HG03066 (cell line): ENCODE data around the gene MEAF6.
A peak's percentile ranks its signal among the peaks of the same experiment; 100 is the strongest.

Source experiments
- ATAC-seq: cut with Tn5 transposase; IDR thresholded peaks from one replicate; pipeline ENCODE4 v1.9.1; 2021; ENCODE audit warnings: low read depth; ENCODE audit not compliant: unreplicated experiment

The MEAF6 gene

DNA sequence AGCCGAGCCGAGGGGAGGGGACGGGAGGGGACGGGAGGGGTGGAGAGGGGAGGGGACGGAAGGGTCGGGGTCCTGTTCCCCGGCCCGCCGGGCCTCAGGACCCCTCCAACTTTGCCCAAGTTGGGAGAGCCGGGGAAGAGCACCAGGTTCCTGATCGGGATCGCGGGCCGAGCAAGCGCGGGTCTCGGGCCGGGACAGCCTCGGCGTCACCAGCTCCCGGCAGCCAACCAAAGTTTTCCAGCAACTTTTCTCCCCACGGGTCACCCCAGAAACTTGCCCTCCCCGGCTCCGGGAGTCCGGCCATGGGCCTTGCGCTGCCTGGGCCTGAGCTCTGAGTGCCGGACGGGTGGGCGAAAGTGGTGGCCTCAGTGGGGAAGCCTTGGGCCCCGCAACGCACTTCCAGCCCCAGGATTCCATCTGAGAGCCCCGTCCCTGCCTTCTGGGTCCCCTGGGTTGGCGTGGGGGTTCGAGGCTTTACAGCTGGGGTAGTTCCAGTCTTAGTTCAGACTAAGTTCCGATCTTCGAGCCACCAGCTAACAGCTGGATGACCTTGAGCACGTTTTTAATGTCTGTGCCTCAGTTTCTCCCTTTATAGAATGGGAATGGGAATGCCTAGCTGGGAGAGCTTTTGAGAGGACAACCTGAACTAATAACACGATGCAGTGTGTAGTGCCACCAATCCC, 39.7 kb downstream of the MEAF6 start:
- ATAC-seq = no peak

DNA sequence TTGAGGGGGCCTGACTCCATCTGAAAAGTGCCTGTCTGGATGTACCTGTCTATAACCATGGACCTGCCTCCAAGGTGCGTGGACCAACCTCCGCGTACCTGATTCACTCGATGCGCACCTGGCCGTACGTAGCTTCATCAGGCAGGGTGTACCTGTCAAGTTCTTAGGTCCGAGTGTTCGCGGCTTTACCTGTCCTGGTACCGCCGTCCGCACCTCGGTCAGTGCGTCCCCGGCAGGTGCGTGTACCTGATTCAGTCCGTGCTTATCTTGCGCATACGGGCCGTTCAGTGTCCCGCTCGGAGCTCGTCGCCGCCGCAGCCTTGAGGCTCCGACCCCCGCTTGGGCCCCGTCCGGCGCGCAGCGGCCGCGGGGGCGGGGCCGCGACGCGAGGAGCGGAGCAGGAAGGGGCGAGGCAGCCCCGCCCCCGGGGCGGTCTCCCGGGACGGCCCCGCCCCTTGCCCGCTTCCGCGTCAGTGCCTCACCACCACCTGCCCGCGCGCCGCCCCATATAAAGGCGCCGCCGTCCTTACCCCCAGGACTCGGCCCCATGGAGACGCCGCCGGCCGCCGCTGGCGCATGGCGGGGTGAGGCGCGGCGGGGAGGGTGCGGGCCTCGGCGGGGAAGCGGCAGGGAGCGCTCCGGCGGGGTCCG, 40.4 kb downstream of the MEAF6 start, which contains the start of gene ZC3H12A:
Gene ZC3H12A (plus strand): TSS at position 535 of the 651 bp plus-strand sequence. CDS start 917 bp downstream, outside the sequence.
- peak; percentile 47 for ATAC-seq

DNA sequence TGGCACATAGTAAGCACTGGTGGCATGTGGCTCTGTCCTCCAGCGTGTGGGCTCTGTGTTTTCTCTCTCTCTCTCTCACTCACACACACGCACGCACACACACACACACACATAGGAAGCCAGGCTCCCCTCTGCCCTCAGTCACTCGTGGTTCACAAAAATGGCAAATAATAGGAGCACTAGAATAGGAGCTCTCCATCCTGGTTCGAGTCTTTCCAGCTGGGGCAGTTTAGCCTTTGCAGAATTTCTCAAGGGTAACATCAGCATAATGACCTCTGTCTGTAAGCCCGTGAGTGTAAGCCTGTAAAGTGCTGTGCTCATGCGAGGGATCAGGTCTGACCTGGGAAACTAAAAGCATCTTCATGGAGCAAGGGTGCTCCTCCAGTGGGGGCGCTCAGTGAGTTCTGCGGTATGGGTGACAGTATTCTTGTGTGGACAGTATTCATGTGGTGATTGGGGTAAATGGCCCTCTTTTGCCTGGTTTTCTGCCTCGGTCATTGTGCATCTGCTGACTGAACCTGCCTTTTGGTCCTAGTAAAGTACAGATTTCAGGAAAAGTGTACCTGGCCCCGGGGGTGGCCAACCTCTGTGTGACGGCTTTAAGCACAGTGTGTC, 41.0 kb downstream of the MEAF6 start:
- no peak for ATAC-seq

DNA sequence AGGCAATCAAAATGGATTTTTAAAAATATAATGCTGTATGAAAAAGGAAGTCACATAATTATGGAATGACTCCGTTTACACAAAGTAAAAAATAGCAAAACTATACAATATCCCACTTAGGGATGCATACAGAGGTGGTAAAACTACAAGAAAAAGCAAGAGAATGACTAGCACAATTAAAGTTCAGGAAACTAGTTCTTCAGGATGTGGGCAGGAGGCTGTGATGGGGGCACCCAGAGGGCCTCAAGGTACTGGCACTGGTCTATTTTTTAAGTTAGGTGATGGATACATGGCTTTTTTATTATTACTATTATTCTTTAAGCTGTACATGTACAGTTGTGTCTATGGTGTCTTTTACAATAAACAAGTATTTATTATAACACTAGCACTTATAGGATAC, 41.6 kb downstream of the MEAF6 start:
- ATAC-seq = no peak

DNA sequence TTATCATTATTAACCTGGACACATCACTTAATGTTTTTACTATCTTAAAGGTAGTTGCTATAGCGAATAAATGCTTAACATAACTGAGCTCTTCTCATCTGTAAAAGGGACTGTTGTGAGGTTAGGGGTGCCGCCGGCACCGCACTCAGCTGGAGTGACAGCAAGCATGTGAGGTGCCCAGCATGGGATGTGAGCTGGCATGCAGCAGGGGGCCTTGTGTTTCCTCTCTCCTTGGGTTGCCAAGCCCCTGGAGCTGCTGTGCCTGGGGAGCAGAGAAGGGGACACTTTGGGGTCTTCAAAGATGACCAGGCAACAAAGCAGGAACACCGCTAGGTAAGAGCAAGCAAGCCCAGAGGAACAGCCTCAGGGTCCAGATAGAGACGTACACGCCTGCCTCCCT, 42.3 kb downstream of the MEAF6 start:
- no peak for ATAC-seq

DNA sequence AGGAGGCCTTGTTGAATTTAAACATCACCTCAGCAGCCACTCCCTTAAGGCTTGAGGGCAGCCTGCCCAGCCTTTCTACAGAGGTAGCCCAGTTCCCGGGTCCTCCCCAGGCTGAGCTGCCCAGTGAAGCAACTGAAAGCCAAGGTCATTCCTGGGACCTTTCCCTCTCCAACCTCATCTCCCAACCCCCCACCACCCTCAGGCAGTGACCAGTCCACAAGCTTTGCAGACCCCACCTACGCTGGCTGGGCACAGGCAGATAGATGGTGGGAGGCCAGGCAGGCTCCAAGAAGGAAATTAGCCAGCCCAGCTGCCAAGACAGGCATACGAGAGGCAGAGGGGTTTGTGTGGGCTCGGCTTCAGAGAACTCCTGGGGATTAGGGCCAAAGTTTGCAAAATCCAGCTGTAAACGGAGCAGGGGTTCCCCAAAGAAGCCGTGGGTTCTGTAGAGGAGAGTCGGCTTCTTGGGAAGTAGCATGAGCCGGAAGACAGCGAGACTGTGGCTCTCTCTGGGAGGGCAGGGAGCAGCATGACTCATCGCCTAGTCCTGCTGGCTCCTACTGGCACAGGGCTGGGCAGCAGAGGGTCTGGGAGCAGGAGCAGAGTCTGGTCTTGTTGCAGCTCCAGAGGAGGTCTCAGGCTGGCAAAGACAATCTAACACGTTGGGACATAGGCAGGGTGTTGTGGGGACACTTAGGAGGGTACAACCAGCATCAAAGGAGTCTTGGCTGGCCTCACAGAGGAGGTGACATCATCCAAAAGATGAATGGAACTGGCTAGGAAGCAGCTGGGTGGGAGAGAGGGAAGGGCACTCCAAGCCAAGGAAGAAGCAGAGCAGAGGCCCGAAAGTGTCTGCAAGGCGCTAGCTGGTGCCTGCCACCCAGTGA, 43.0 kb downstream of the MEAF6 start:
- no peak for ATAC-seq

DNA sequence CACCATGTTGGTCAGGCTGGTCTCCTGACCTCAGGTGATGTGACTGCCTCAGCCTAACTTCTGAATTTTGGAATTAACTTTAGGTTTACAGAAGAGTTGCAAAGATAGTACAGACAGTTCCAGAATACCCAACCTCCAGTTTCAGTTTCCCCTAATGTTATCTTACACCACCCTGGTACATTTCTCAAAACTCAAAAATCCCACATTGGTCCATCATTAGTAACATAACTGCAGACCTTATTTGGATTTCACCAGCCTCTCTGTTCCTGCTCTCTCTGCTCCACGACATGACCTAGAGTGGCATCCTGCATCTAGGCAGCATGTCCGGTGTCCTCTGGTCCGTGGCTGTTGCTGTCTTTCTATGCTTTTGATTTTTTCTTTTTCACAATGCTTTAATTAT, 45.2 kb downstream of the MEAF6 start:
- ATAC-seq = no peak

DNA sequence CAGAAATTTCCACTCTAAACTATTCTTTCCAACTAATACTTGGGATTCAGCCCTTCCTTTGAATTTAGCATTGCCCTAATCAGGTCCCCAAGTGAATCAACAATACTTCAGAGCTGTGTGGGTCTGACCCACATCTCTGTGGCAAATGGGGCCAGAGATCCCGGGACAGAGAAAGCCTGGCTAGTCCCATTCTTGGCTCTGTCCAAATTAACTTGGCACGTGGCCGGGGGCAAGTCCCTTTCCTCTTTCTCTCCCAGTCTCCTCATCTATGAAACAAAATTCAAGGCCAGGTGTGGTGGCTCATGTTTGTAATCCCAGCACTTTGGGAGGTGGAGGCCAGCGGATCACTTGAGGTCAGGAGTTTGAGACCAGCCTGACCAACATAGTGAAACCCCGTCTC, 46.5 kb downstream of the MEAF6 start:
- no peak for ATAC-seq

DNA sequence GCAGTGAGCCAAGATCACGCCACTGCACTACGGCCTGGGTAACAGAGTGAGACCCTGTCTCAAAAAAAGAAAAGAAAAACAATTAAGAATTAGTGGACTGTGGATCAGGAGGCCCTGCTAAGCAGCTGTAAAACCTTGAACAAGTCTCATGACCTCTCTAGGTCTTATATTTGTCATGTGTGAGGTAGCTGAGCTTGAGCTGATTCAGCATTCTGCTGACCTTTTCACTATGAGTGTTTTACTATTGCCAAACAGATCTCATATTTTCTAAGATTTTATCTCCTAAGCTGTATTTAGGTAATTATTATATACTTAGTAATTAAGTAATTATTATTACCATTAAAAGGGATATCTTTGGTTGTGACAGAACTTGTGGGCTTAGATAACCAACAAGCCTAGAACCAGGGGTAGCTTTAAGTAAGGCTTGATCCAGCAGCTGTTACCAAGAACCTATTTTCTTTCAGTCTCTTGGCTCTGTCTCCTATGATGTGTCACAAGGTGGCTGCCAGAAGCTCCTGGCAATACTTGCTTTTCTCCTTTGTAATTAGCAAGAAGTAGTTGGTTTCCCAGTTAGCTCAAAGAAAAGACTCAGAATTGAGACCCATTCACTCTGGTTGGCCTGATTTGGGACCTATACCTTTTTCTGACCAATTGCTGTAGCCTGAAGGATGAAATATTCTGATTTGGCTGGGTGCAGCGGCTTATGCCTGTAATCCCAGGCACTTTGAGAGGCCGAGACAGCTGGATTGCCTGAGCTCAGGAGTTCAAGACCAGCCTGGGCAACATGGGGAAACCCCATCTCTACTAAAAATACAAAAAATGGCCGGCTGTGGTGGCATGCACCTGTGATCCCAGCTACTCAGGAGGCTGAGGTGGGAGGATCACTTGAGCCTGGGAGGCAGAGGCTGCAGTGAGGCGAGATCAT, 48.7 kb downstream of the MEAF6 start:
- ATAC-seq = no peak

DNA sequence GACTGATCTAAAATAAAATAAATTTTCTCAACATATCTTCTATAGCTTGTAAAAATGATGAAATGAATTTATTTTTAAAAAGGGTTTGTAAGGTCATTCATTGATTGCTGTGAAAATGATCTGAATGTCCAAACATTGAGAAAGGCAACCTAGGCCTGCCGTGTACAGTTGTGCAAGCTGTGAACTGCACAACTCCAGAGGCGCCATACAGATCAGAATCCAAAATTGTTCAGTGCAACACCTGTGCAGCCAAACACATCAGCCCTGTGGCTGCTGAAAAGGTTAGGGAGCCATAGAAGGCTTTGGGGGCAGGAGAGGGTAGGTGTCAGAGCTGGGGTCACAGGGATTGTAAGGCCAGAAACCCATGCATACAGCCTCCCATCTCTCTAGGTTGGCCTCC, 50.1 kb downstream of the MEAF6 start:
- ATAC-seq = no peak

DNA sequence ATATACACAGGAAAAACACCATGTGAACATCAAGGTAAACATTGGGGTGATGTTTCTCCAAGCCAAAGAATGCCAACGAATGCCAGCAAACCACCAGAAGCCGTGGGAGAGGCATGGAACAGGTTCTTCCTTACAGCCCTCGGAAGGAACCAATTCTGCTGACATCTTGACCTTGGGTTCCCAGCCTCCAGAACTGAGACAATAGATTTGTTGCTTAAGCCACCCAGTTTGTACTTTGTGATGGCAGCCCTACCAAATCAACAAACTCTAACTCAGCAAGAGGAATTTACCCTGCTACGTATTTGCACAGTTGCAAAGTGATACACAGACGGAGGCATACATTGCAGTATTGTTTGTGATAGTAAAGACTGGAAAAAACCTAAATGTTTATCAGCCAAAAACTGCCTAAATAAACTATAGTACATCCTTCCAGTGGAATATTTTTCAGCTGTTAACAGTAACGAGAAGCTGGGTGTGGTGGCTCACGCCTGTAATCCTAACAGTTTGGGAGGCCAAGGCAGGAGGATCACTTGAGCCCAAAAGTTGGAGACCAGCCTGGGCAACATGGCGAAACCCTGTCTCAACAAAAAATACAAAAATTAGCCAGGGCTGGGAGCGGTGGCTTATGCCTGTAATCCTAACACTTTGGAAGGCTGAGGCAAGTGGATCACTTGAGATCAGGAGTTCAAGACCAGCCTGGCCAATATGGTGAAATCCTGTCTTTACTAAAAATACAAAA, 52.7 kb downstream of the MEAF6 start:
- no peak for ATAC-seq

DNA sequence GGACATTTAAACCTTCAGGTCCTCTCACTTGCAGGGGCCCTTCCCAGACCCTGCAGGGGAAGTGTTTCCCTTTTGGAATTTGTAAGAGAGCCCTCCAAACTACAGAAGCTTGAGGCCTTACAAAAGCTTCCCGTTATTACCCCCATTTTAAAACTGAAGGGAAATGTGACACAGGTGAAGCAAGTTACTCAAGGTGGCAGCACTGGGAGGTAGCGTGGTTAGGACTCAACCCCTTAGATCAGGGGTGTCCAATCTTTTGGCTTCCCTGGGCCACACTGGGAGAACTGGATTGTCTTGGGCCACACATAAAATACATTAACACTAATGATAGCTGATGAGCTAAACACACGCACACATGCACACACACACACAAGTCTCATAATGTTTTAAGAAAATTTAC, 56.0 kb downstream of the MEAF6 start:
- ATAC-seq = no peak

DNA sequence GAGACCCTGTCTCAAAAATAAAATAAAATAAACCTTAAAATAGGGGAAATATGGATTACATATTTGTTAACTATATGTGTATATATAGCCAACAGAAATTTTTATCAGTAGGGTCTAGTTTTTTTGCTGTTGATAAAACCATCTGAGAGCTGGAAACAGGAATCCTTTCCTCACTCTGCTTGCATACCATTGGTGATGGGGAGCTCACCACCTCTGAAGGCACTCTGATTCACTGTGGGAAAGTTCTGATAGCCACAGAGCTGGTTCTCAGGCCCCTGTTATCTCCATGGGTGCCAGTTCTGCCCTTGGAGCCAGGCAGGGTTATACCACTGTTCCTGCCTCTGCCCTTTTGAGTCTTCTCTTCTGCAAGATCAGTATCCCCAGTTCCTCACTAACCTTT, 58.0 kb downstream of the MEAF6 start:
- no peak for ATAC-seq

DNA sequence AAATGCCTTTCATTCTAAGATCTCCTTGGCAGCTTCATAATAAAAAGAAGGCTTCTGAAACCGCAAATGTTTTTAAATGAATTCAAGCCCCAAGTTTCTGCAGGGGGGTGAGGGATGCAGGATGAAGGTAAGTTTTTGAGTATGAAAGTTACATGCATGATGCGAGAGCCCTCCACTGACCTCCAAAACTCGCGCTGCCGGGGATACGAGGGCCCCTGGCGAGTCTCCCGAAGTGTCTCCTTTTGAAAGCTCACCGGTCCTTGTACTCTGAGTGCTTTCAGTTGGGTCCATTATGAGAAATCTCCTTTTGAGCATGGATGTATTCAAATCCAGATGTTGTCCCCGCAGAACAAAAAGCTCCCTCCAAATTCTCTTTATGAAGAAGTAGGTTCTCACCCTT, 59.0 kb downstream of the MEAF6 start:
- no peak for ATAC-seq

DNA sequence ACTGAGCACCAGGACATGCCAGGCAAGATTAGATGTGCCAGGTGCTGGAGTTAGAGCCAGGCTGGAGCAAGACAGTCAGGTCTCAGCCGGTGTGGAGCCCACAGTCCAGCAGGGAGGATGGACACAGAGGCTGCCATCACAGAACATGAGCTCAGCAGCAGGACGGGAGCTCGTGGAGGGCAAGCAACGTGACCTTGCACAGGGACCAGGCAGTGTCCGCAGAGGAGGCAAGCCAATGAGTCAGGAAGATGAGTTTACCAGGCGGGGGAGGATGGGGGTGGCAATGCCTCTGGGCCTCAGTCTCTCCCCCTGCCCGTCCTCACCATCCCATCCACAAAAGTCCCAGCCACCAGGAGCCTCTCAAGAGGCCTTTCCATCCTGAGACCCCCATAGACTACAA, 60.9 kb downstream of the MEAF6 start:
- ATAC-seq = no peak

DNA sequence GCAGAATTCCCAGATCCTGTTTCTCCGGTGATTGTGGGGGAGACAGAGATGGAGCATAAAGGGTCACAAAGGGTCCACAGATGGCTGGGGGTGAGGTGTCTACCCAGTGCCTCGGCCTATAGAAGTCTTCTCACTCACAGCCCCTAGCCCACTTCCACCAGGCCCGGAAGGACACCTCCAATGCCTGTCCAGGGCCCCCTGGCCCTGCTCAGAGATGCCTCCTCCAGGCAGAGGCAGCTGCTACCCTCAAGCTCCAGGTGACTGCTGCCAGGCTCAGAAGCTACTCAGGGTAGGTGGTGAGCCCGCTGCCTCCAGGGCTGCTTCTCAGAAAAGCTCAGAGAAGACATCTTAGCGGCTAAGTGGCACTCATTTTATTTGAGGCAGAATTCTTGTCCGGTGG, 62.1 kb downstream of the MEAF6 start:
- ATAC-seq = no peak

DNA sequence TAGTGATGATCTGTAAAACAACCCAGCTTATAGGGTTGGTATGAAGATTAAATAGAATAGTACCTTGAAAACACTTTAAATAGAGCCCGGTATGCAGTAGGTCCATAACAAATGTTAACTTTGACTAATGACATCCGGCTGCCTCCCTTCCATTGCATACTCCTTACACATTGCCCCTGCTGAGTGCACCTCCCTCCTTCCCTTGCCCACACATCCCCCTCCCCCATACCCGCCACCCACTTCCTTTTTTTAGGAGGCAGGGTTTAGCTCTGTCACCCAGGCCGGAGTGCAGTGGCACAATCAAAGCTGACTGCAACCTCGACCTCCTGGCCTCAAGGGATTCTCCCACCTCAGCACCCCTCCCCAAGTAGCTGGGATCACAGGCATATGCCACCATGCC, 64.6 kb downstream of the MEAF6 start:
- no peak for ATAC-seq

DNA sequence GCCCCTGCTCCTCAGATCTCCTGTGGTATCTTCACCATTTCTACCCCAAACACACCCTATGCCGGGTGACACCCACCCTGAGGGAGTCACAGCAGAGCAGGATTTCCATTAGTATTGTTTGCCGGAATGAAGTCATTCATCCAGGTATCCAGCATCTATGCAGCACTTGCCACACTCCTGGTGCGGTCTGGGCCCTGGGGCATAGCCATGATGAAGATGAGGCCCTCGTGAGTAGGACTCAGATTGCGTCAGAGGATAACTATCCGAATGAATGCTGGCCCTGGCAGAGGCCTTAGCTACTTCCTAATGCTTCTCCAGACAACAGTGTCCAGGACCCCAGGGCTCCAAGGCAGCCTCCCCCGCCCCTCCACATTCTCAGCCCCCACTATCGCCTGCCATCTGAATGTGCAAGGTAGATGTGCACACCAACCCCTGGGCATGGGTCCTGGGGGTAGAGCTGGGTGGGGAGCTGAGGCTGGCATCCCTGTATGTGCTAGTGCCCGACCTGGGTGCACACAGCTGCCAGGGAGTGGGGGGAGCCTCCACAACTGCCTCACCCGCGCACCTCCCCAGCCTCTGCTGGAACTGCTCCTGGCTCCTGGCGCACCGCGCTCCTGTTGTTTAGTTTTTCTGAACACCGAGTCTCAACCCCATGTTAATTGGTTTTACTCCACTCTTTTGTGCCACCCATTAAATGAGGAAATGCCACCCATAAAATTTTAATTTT, 65.7 kb downstream of the MEAF6 start:
- ATAC-seq = no peak

DNA sequence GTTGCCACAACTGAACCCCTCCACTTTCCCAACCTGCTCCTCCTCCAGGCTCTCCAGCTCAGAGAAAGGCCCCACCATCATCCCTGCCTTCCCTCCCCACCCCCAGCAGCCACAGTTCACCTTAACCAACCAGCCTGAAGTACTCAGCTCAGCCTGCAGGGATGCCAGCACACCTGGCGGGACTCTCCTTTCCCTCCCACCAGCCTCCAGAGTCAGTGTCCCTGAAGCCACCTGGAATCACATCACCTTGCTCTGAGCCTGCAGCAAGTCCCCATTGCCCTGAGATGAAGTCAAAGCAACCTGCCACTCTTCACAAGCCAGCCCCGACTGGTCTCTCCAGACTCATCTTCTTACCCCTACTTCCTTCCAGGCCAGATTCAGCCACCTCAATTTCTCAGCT, 66.4 kb downstream of the MEAF6 start:
- ATAC-seq = no peak
